Upper lobe of left lung (tissue), 4 donors: ENCODE results near the gene RBM27.

Experiments used
- POLR2A ChIP-seq, 4 donors: fragments of 450-650 bp; IDR thresholded peaks; one replicate each; pipeline ENCODE4 v1.5.1; 2016 to 2017; ENCODE audit warnings: antibody characterized with exemption in 4 of 4, mild to moderate bottlenecking in 2 of 4
- POLR2AphosphoS5 ChIP-seq, 2 donors: sonication (generic); formaldehyde crosslinking; IDR thresholded peaks; one replicate each; pipeline ENCODE4 v1.5.1; 2017; ENCODE audit warnings: antibody characterized with exemption in 2 of 2

GRCh38 chr5:146240951-146241350, 37.5 kb downstream of the RBM27 start:
- TF ChIP-seq POLR2A (IDR thresholded peaks at IDR 0.05) (no peak), POLR2AphosphoS5 (IDR thresholded peaks at IDR 0.05) (no peak)
